Measurements from ENCODE around the gene ZFP90.
"Not testable (repeated sequence)": the region's sequence is repeated elsewhere in the genome, so short reads cannot be mapped to it uniquely, and the experiment has no call there.

ZFP90 gene

GRCh38 chr16:68519225-68519745, 19.8 kb upstream of the ZFP90 start:
- no peak for DNase-seq (ENCODE audit: low read depth)

GRCh38 chr16:68520649-68521086, 18.4 kb upstream of the ZFP90 start:
- peak; percentile 67 for DNase-seq (ENCODE audit: low read depth)

GRCh38 chr16:68524069-68524820, 14.8 kb upstream of the ZFP90 start:
- DNase-seq (ENCODE audit: low read depth), result no peak

- no peak for DNase-seq (ENCODE audit: low read depth)
Observed at GRCh38 chr16:68526143-68526781, 12.8 kb upstream of the ZFP90 start.

- DNase-seq (ENCODE audit: low read depth), result no peak
Observed at GRCh38 chr16:68526782-68527145, 12.3 kb upstream of the ZFP90 start.

- DNase-seq (ENCODE audit: low read depth), result no peak
Observed at GRCh38 chr16:68528233-68528632, 10.9 kb upstream of the ZFP90 start.

- DNase-seq (ENCODE audit: low read depth), result peak; percentile 63
Observed at GRCh38 chr16:68528686-68529379, 10.3 kb upstream of the ZFP90 start.

- no peak for DNase-seq (ENCODE audit: low read depth)
Observed at GRCh38 chr16:68529608-68529930, 9.5 kb upstream of the ZFP90 start.

GRCh38 chr16:68529931-68530701, 9.0 kb upstream of the ZFP90 start:
- DNase-seq (ENCODE audit: low read depth), result peak; percentile 71

- DNase-seq (ENCODE audit: low read depth), result no peak
Observed at GRCh38 chr16:68533937-68534336, 5.2 kb upstream of the ZFP90 start.

- no peak for DNase-seq (ENCODE audit: low read depth)
Observed at GRCh38 chr16:68535331-68535730, 3.8 kb upstream of the ZFP90 start.

- DNase-seq (ENCODE audit: low read depth), result no peak
Observed at GRCh38 chr16:68539711-68540239, 684 bp downstream of the ZFP90 start.

- no peak for DNase-seq (ENCODE audit: low read depth)
Observed at GRCh38 chr16:68548947-68549346, 9.9 kb downstream of the ZFP90 start.

- DNase-seq (ENCODE audit: low read depth), result no peak
Observed at GRCh38 chr16:68553186-68553585, 14.1 kb downstream of the ZFP90 start.

GRCh38 chr16:68560341-68560740, 21.2 kb downstream of the ZFP90 start:
- not testable (repeated sequence) for DNase-seq (ENCODE audit: low read depth)

- peak; percentile 7 for DNase-seq (ENCODE audit: low read depth)
Observed at GRCh38 chr16:68563631-68564381, 24.7 kb downstream of the ZFP90 start.

GRCh38 chr16:68564382-68564985, 25.4 kb downstream of the ZFP90 start:
- DNase-seq (ENCODE audit: low read depth), result peak; percentile 43

- DNase-seq (ENCODE audit: low read depth), result no peak
Observed at GRCh38 chr16:68574479-68574878, 35.4 kb downstream of the ZFP90 start.

GRCh38 chr16:68575082-68575481, 36.0 kb downstream of the ZFP90 start:
- no peak for DNase-seq (ENCODE audit: low read depth)

GRCh38 chr16:68577352-68577853, 38.3 kb downstream of the ZFP90 start:
- no peak for DNase-seq (ENCODE audit: low read depth)
